ENCODE measurements around the gene GGTLC2.
"Not testable (repeated sequence)": the region's sequence is repeated elsewhere in the genome, so short reads cannot be mapped to it uniquely, and the experiment has no call there.

GGTLC2 gene

DNA sequence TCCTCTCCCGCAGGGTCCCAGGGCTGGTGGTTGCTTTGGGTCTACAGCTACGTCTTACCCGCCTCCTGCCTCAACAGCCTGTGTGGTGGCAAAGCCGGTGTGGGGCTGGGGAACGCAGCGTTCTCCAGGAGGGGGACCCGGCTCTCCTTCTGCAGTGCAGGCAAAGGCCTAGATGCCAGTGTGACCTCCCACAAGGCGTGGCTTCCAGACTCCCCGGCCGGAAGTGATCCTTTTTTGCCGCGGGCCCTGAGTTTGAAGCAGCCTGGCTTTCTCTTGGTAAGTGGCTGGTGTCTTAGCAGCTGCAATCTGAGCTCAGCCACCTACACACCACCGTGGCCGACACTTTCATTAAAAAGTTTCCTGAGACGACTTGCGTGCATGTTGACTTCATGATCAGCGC is 6.1 kb upstream of the GGTLC2 start:
- not testable (repeated sequence) for H4K20me1 ChIP-seq; H3K4me1 ChIP-seq; H3K9ac ChIP-seq; H3K9me3 ChIP-seq (replicated peaks in 1 of 11); H3K27me3 ChIP-seq; H3K27ac ChIP-seq; H3K36me3 ChIP-seq; H3K4me2 ChIP-seq; H3K4me3 ChIP-seq

DNA sequence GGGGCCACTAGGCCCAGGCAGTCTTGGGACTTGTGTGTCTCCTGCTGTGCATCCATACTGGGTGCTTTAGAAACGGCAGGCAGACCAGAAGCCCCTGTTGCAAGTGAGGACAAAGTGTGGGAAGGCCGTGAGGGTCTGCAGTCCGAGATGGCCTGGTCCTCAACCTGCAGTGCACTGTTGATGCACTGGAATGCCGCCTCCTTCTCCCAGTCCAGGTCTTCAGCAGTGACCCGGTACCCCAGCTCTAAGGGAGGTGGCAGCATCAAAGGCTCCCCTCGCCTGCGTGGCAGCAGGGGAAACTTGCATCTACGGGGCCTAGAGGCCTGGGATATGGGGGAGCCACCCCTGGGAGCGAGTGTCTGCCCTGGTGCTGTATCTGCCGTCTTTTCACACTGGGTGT is 2.2 kb upstream of the GGTLC2 start:
- H3K9ac ChIP-seq; H3K4me1 ChIP-seq; H3K27ac ChIP-seq; H3K27me3 ChIP-seq; H4K20me1 ChIP-seq; H3K4me3 ChIP-seq; H3K4me2 ChIP-seq; H3K9me3 ChIP-seq (replicated peaks in 1 of 11); H3K36me3 ChIP-seq: not testable (repeated sequence)

DNA sequence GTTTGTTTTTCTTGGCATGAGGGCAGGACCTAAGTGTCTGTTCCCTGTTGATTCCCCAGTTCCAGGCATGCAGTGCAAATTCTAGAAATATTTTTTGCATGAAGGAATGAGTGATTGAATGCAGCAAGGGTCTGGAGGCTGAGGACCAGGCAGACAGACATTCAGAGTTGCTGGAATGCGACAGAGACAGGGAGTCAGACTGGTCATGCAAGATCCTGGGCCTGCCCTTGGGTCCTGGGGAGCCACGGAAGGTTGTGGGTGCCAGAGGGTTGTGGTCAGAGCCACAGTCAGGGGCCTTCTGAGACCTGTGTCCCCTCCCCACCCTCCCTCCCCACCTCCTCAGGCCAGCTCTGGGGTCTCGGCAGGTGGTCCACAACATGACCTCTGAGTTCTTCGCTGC is 1.6 kb downstream of the GGTLC2 start:
- H3K4me2 ChIP-seq; H3K27me3 ChIP-seq; H3K27ac ChIP-seq; H3K9ac ChIP-seq; H3K4me1 ChIP-seq; H3K36me3 ChIP-seq; H4K20me1 ChIP-seq; H3K4me3 ChIP-seq; H3K9me3 ChIP-seq (replicated peaks in 1 of 11): not testable (repeated sequence)

DNA sequence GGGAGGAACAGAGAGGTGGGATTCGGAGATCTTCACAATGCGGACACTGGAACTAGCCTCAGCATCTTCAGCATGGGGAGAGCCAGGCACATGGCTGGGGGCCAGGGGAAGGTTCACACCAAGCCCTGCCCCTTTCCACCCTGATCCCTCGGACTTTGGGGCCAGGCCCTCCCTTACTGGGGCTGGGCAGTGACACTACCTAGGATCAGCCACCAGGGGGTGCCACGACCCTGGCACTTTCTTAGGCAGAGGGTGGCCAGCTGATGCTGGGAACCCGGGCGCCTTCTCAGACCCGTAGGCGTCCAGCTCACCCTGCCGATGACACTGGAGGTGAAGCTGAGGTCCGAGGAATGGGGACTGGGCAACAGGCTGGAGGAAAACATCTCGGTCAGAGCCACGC is 3.5 kb downstream of the GGTLC2 start:
- H3K4me3 ChIP-seq; H3K4me2 ChIP-seq; H3K4me1 ChIP-seq; H3K27me3 ChIP-seq; H3K27ac ChIP-seq; H3K36me3 ChIP-seq; H3K9me3 ChIP-seq (replicated peaks in 1 of 11); H3K9ac ChIP-seq; H4K20me1 ChIP-seq: not testable (repeated sequence)

DNA sequence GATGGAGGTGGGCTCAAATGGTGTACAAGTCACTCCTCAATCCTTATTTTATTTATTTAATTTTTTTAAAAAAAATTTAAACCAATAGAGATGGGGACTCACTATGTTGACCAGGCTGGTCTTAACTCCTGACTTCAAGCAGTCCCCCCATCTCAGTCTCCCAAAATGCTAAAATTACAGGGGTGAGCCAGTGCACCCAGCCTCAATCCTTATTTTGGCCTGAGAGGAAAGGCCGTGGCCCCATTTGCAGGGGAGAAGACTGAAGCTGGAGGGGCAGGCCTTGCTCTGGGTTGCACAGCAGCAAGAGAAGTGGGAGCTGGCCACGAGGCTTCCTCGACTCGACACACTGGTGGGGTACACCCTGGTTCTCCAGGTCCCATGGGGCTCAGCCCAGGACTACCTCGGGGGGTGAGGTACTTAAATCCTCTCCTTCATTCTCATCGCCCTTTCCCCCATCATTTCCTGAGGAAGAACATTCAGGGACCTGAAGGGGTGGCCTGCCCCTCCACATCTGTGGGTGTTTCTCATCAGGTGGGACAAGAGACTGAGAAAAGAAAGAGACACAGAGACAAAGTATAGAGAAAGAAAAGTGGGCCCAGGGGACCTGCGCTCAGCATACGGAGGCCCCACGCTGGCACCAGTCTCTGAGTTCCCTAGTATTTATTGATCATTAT is 4.6 kb downstream of the GGTLC2 start:
- not testable (repeated sequence) for H3K27me3 ChIP-seq; H3K4me1 ChIP-seq; H3K9ac ChIP-seq; H3K4me2 ChIP-seq; H4K20me1 ChIP-seq; H3K36me3 ChIP-seq; H3K27ac ChIP-seq; H3K4me3 ChIP-seq; H3K9me3 ChIP-seq (replicated peaks in 1 of 11)

DNA sequence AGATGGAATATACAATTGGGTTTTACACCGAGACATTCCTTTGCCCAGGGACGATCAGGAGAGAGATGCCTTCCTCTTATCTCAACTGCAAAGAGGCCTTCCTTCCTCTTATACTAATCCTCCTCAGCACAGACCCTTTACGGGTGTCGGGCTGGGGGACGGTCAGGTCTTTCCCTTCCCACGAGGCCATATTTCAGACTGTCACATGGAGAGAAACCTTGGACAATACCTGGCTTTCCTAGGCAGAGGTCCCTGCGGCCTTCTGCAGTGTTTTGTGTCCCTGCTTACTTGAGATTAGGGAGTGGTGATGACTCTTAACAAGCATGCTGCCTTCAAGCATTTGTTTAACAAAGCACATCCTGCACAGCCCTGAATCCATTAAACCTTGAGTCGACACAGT is 5.3 kb downstream of the GGTLC2 start:
- not testable (repeated sequence) for H3K9ac ChIP-seq; H3K27me3 ChIP-seq; H3K27ac ChIP-seq; H3K4me3 ChIP-seq; H4K20me1 ChIP-seq; H3K4me2 ChIP-seq; H3K36me3 ChIP-seq; H3K4me1 ChIP-seq; H3K9me3 ChIP-seq (replicated peaks in 1 of 11)

DNA sequence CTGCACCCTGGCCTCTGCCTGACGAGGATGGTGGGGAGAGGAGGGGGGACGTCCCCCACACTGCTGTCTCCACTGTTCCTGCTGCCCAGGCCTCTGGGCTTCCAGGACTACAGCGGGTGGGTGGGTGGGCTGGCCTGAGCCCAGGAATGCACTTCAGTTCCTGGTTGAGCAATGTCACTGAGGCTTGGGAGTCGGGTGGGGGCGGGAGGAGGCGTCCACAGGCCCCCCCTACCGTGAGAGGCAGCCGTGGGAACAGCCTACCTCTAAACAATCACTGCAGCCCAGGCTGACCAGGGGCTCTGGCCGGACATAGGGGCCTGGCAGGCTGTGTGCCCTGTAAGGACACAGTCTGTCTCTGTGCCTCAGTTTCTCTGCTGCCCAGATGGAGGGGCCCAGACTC is 6.0 kb downstream of the GGTLC2 start:
- not testable (repeated sequence) for H3K36me3 ChIP-seq; H3K9ac ChIP-seq; H3K4me2 ChIP-seq; H3K27ac ChIP-seq; H3K27me3 ChIP-seq; H3K4me3 ChIP-seq; H3K9me3 ChIP-seq (replicated peaks in 1 of 11); H4K20me1 ChIP-seq
- peaks cover 0 to 14% (median 11%) of the 10 kb centered on the region in 10 experiments; a peak in 16 of 20 replicates for H3K4me1 ChIP-seq

DNA sequence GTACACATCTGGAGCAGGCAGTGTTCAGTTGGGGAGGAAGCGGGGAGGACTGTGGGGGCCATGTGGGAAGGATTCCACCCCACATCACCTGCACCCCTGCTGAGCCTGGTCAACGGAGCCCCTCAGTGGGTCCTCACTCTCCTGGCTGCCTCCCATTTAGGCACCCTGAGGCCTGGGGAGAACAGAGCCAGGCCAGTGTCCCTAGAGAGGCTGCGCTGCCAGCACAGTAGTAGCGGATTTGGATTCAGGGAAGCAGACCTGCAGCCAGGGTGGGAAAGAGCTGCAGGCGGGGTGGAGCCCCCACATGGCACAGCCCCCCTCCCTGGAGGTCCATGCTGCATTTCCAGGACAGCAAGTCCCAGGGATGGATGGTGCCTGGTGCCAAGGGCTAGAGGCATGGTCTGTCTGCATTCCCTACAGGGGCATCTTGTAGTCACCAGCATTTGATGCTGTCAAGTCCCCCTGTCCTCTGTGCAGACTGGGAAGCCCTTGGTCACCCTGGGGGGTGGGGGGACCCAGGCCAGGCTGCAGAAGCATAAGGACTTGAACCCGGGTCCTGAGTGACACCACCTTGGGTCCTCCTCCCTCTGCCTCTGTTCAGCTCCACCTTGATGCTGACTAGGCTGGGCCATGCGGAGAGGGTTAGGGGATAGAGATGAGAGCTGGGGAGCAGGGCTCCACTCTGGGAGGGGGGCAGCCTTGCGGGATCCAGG is 6.5 kb downstream of the GGTLC2 start:
- H3K9ac ChIP-seq; H3K27ac ChIP-seq; H3K4me2 ChIP-seq; H3K36me3 ChIP-seq; H4K20me1 ChIP-seq; H3K27me3 ChIP-seq; H3K9me3 ChIP-seq (replicated peaks in 1 of 11); H3K4me3 ChIP-seq: not testable (repeated sequence)
- peaks cover 0 to 19% (median 16%) of the 10 kb centered on the region in 10 experiments; a peak in 16 of 20 replicates for H3K4me1 ChIP-seq

DNA sequence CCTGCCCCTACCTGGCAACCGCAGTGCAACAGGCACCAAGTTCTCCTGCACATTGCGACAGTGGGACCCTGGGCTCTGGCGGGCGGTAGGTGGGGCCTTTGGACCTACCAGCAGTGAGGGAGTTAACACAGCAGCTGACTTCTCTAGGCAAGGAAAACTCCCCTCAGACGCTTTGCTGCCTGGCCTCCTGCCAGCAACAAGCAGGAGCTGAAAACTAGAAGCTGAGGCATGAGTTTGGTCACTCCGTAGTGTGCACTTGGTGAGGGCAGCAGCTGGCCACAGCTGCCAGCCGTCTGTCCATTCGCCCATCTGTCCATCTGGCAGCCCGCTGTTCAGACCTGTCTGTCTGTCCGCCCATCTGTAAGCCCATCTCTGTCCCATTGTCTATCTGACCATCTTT is 7.2 kb downstream of the GGTLC2 start:
- H3K36me3 ChIP-seq; H4K20me1 ChIP-seq; H3K27me3 ChIP-seq; H3K27ac ChIP-seq; H3K4me2 ChIP-seq; H3K4me3 ChIP-seq; H3K9me3 ChIP-seq (replicated peaks in 1 of 11); H3K9ac ChIP-seq: not testable (repeated sequence)
- peaks cover 0 to 25% (median 16%) of the 10 kb centered on the region in 10 experiments; a peak in 16 of 20 replicates for H3K4me1 ChIP-seq

DNA sequence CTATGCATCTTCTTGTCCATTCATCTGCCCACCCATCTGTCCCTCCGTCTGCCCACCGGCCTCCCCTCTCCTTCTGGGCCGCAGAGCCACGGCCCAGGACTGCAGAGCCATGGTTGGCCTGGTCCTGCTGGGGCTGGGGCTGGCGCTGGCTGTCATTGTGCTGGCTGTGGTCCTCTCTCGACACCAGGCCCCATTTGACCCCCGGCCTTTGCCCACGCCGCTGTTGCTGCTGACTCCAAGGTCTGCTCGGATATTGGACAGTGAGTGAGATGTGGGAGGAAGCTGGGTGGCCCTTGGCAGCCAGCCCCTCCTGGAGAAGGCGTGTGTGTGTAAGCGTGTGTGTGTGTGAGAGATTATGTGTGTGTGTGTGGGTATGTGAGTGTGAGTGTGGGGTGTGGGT is 7.7 kb downstream of the GGTLC2 start:
- not testable (repeated sequence) for H3K9ac ChIP-seq; H3K4me2 ChIP-seq; H3K4me3 ChIP-seq; H3K9me3 ChIP-seq (replicated peaks in 1 of 11); H3K27ac ChIP-seq; H4K20me1 ChIP-seq; H3K36me3 ChIP-seq; H3K27me3 ChIP-seq
- H3K4me1 ChIP-seq = peaks cover 0 to 25% (median 16%) of the 10 kb centered on the region in 10 experiments; a peak in 16 of 20 replicates

DNA sequence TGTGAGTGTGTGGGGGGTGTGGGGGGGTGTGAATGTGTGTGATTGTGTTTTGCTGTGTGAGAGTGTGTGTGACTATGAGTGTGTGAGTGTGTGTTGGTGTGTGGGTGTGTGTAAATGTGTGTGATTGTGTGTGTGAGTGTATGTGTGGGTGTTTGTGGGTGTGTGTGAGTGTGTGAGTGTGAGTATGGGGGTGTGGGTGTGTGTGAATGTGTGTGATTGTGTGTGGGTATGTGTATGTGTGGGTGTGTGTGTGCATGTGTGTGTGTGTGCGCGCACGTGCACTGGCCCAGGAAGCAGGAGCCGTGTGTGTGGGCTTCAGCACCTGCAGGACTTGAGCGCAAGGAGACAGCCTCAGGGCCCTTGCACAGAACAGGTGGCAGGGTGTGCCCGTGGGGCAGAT is 8.2 kb downstream of the GGTLC2 start:
- not testable (repeated sequence) for H3K4me3 ChIP-seq; H3K27me3 ChIP-seq; H4K20me1 ChIP-seq; H3K9ac ChIP-seq; H3K36me3 ChIP-seq; H3K27ac ChIP-seq; H3K4me2 ChIP-seq; H3K9me3 ChIP-seq (replicated peaks in 1 of 11)
- peaks cover 0 to 25% (median 16%) of the 10 kb centered on the region in 10 experiments; a peak in 16 of 20 replicates for H3K4me1 ChIP-seq

DNA sequence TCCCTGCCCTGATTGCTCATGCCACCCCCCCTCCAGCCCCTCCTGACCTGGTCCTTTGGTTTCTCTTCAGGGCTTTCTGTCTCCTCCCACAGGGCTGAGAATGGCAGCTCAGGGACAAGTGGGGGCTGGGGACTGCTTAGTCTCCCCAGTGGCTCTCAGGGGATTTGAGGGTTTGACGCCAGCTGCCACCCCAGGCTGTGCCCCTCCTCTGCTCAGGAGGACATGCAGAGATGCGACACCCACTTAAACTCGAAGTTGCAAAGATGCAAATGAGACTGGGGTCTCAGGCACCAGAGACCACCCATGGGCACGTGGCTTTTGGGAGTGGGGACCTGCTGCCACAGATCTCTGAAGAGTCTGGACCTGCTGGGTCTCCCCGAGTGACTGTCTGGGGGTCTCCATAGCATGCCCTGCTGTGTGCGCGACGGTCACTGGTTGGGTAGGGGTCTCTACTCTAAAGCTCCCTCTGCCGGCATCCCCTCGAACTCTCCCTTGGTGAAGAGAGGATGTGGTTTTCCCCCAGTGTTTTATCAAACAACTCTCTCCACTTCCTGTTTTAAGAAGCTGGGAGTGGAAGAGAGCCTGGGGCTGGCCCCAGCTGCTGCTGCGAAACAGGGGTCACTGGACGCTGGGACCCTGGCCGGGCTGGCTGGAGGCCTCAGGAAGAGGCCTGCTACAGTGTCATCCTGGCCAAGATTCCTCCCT is 9.4 kb downstream of the GGTLC2 start:
- peaks cover 0 to 25% (median 16%) of the 10 kb centered on the region in 10 experiments; a peak in 16 of 20 replicates for H3K4me1 ChIP-seq
- not testable (repeated sequence) for H3K4me2 ChIP-seq

More for the DNA sequence above, 9.4 kb downstream of the GGTLC2 start:
- not testable (repeated sequence) for H3K9ac ChIP-seq; H4K20me1 ChIP-seq; H3K27ac ChIP-seq; H3K4me3 ChIP-seq; H3K9me3 ChIP-seq (replicated peaks in 1 of 11); H3K36me3 ChIP-seq; H3K27me3 ChIP-seq
